ENCODE data around the gene OPA3.

The OPA3 gene

DNA sequence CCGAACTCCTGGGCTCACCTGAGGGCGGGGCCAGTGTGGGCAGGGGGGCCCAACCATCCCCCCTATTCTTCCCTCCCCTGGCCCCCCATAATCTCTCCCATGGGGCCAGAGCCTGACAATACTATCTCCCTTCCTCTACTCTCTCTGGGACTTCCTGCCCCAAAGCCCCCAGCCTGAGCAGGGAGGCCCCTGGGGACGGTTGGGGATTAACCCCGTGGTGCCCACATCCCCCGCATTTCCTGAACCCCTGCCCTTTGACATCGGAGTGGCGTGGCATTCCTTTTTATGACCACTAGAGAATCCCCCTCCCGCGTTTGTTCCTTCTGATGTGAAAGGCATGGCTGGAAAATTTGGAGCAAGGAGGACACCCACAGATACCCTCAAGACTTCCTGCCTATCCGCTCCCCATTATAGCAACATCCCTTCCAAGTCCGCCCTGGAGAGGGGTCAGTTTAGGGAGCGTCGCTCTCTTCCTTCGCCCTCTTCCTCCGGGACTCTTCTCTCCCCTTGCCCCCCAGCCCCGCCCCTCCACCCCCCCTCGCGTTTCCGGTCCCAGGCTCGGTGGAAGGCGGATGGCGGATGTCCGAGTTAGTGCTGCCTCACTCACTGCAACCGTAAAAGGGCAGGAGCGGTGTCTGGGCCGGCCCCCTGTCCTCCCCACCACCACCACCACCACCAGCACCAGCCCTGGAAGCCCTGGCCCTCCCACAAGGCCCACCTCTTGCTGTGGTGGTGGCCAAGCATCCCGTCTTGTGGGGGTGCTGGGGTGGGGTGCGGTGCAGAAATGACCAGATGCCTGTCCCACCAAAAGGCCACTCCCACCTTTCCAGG lies 75.5 kb downstream of the OPA3 start:
- no peaks in the 10 kb centered on the region for H3K9me3 Mint-ChIP-seq
- DNase-seq (ENCODE audit: low spot score in 2 of 2) (no peak), ATAC-seq (replicated peaks; ENCODE audit: extremely low read depth, poor library complexity, severe bottlenecking) (no peak)
- no peaks in the 10 kb centered on the region for H3K27me3 Mint-ChIP-seq
- H3K36me3 Mint-ChIP-seq (ENCODE audit: insufficient read depth): peaks cover 17% of the 10 kb centered on the region
- peak overlapping the region; percentile 100 for H3K4me3 Mint-ChIP-seq
- peak overlapping the region; percentile 99 for H3K27ac Mint-ChIP-seq (ENCODE audit: low read depth)
- H3K4me1 Mint-ChIP-seq: peaks cover 52% of the 10 kb centered on the region

GRCh38 chr19:45508417-45508860 lies 76.2 kb downstream of the OPA3 start:
- Mint-ChIP-seq H3K27me3 (no peaks in the 10 kb centered on the region), H3K27ac (ENCODE audit: low read depth) (peak overlapping the region; percentile 99), H3K4me3 (peak overlapping the region; percentile 100), H3K36me3 (ENCODE audit: insufficient read depth) (peaks cover 17% of the 10 kb centered on the region), H3K4me1 (peaks cover 46% of the 10 kb centered on the region), H3K9me3 (no peaks in the 10 kb centered on the region)
- no peak for ATAC-seq (replicated peaks; ENCODE audit: extremely low read depth, poor library complexity, severe bottlenecking)
- DNase-seq (ENCODE audit: low spot score in 2 of 2): no peak

GRCh38 chr19:45507872-45508416 lies 76.7 kb downstream of the OPA3 start:
- H3K9me3 Mint-ChIP-seq: no peaks in the 10 kb centered on the region
- H3K27me3 Mint-ChIP-seq: no peaks in the 10 kb centered on the region
- DNase-seq (ENCODE audit: low spot score in 2 of 2): no peak
- peak overlapping the region; percentile 100 for H3K4me3 Mint-ChIP-seq
- H3K36me3 Mint-ChIP-seq (ENCODE audit: insufficient read depth): peaks cover 17% of the 10 kb centered on the region
- H3K4me1 Mint-ChIP-seq: peaks cover 42% of the 10 kb centered on the region
- peak overlapping the region; percentile 99 for H3K27ac Mint-ChIP-seq (ENCODE audit: low read depth)
- ATAC-seq (replicated peaks; ENCODE audit: extremely low read depth, poor library complexity, severe bottlenecking): no peak

- Mint-ChIP-seq H3K4me3 (peak within 1 kb of the TSS; percentile 100), H3K4me1 (peaks cover 38% of the 10 kb centered on the region), H3K27ac (ENCODE audit: low read depth) (peak within 1 kb of the TSS; percentile 99), H3K9me3 (no peaks in the 10 kb centered on the region), H3K36me3 (ENCODE audit: insufficient read depth) (peaks cover 16% of the 10 kb centered on the region), H3K27me3 (no peaks in the 10 kb centered on the region)
- peak; percentile 77 for ATAC-seq (replicated peaks; ENCODE audit: extremely low read depth, poor library complexity, severe bottlenecking)
- peak; percentile 80 to 90 for DNase-seq (ENCODE audit: low spot score in 2 of 2)
These were observed 77.4 kb downstream of the OPA3 start, which contains the start of gene VASP for GRCh38 chr19:45506989-45507871. Gene VASP (plus strand): TSS chr19:45507479. CDS start chr19:45507772, 293 bp downstream.

DNA sequence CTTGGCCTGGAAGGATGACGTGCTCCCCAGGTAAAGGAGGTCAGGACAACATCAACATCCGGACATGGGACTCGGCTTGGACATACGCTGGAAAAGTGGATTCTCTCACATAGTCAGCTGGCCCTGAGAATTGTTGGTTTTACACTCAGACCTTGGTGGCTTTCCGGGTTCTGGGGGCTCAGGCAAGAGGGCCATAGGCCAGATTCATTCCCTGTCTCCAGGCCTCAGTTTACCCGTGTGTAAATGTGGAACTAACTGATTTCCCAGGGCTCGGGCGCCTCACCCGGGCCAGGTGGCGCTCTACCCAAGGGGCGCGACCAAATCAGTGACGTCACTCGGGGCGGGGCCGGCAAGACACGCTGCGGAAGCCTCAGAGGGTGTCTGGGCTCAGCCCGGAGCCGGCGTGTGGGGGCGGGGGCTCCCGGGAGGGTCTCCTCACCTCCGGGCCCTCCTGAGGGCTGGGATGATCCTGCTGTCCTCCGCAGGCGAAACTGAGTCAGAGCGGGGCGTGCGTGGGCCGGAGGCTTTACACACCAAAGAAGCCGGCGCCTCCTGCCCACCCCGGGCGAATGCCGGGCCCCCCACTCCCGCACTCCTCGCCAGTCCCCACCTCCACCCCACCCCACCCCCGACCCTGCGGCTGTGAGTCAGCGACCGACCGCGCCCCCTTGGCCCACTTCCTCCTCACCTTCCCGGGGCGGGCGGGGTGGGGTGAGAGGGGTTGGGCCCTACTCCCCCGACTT lies 78.2 kb downstream of the OPA3 start:
- Mint-ChIP-seq H3K27me3 (no peaks in the 10 kb centered on the region), H3K36me3 (ENCODE audit: insufficient read depth) (peaks cover 13% of the 10 kb centered on the region), H3K27ac (ENCODE audit: low read depth) (peak overlapping the region; percentile 99), H3K9me3 (no peaks in the 10 kb centered on the region), H3K4me1 (peaks cover 34% of the 10 kb centered on the region), H3K4me3 (peak overlapping the region; percentile 100)
- peak; percentile 86 for ATAC-seq (replicated peaks; ENCODE audit: extremely low read depth, poor library complexity, severe bottlenecking)
- DNase-seq (ENCODE audit: low spot score in 2 of 2): peak; percentile 96 to 97

- Mint-ChIP-seq H3K9me3 (no peaks in the 10 kb centered on the region), H3K36me3 (ENCODE audit: insufficient read depth) (peaks cover 10% of the 10 kb centered on the region), H3K4me3 (peak overlapping the region; percentile 100), H3K27me3 (no peaks in the 10 kb centered on the region), H3K27ac (ENCODE audit: low read depth) (peak overlapping the region; percentile 99), H3K4me1 (peaks cover 34% of the 10 kb centered on the region)
- ATAC-seq (replicated peaks; ENCODE audit: extremely low read depth, poor library complexity, severe bottlenecking): no peak
- no peak for DNase-seq (ENCODE audit: low spot score in 2 of 2)
These were observed 78.7 kb downstream of the OPA3 start for GRCh38 chr19:45505996-45506245.

GRCh38 chr19:45505151-45505995 lies 79.2 kb downstream of the OPA3 start:
- Mint-ChIP-seq H3K36me3 (ENCODE audit: insufficient read depth) (peaks cover 10% of the 10 kb centered on the region), H3K4me1 (peaks cover 32% of the 10 kb centered on the region), H3K9me3 (no peaks in the 10 kb centered on the region), H3K27ac (ENCODE audit: low read depth) (peak overlapping the region; percentile 99), H3K4me3 (peak overlapping the region; percentile 100), H3K27me3 (no peaks in the 10 kb centered on the region)
- DNase-seq (ENCODE audit: low spot score in 2 of 2) (no peak), ATAC-seq (replicated peaks; ENCODE audit: extremely low read depth, poor library complexity, severe bottlenecking) (no peak)

DNA sequence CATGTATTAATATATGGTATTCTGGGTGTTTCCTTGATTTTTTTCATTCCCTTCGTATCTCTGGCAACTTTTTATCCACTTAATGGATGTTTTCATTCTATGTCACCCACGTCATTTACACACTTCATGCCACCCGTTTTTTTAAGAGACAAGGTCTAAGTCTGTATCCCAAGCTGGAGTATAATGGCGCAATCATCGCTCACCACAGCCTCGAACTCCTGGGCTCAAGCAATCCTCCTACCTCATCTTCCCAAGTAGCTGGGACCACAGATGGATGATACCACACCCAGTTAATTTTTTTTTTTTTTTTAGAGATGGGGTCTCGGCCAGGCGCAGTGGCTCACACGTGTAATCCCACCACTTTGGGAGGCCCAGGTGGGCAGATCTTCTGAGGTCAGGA lies 80.7 kb downstream of the OPA3 start:
- Mint-ChIP-seq H3K27me3 (no peaks in the 10 kb centered on the region), H3K4me1 (peaks cover 25% of the 10 kb centered on the region), H3K27ac (ENCODE audit: low read depth) (no peak overlapping the region), H3K4me3 (no peak overlapping the region), H3K9me3 (no peaks in the 10 kb centered on the region), H3K36me3 (ENCODE audit: insufficient read depth) (peaks cover 11% of the 10 kb centered on the region)
- ATAC-seq (replicated peaks; ENCODE audit: extremely low read depth, poor library complexity, severe bottlenecking): no peak
- DNase-seq (ENCODE audit: low spot score in 2 of 2): no peak

- Mint-ChIP-seq H3K9me3 (no peaks in the 10 kb centered on the region), H3K27ac (ENCODE audit: low read depth) (no peak overlapping the region), H3K36me3 (ENCODE audit: insufficient read depth) (peaks cover 8% of the 10 kb centered on the region), H3K27me3 (no peaks in the 10 kb centered on the region), H3K4me3 (no peak overlapping the region), H3K4me1 (peaks cover 35% of the 10 kb centered on the region)
- DNase-seq (ENCODE audit: low spot score in 2 of 2) (no peak), ATAC-seq (replicated peaks; ENCODE audit: extremely low read depth, poor library complexity, severe bottlenecking) (no peak)
These were observed 82.5 kb downstream of the OPA3 start for GRCh38 chr19:45502111-45502510.

- Mint-ChIP-seq H3K4me3 (no peak overlapping the region), H3K27ac (ENCODE audit: low read depth) (no peak overlapping the region), H3K27me3 (no peaks in the 10 kb centered on the region), H3K9me3 (no peaks in the 10 kb centered on the region), H3K4me1 (peaks cover 39% of the 10 kb centered on the region), H3K36me3 (ENCODE audit: insufficient read depth) (peaks cover 7% of the 10 kb centered on the region)
- no peak for ATAC-seq (replicated peaks; ENCODE audit: extremely low read depth, poor library complexity, severe bottlenecking)
- no peak for DNase-seq (ENCODE audit: low spot score in 2 of 2)
These were observed 82.9 kb downstream of the OPA3 start for GRCh38 chr19:45501730-45502014.

- DNase-seq (ENCODE audit: low spot score in 2 of 2) (no peak), ATAC-seq (replicated peaks; ENCODE audit: extremely low read depth, poor library complexity, severe bottlenecking) (no peak)
- Mint-ChIP-seq H3K4me3 (no peak overlapping the region), H3K27me3 (no peaks in the 10 kb centered on the region), H3K9me3 (no peaks in the 10 kb centered on the region), H3K4me1 (peaks cover 39% of the 10 kb centered on the region), H3K27ac (ENCODE audit: low read depth) (no peak overlapping the region), H3K36me3 (ENCODE audit: insufficient read depth) (peaks cover 7% of the 10 kb centered on the region)
These were observed 83.5 kb downstream of the OPA3 start for GRCh38 chr19:45500918-45501729.
